ENCODE measurements around the gene KLF6. TPM values are rescaled to one million over a fixed set of nuclear protein-coding genes. Genes with fewer than 3 reads are reported as not detected.

KLF6 gene
- total RNA-seq, 2 experiments from 2014 or later = 19.2 to 43.0 TPM

- H3K27ac ChIP-seq (ENCODE audit: low read depth, low read length, poor library complexity, severe bottlenecking) = no peak overlapping the region
- CTCF ChIA-PET (ENCODE audit: unreplicated experiment) = interaction anchor here (0.5 kb wide), 1 partner anchor 213 kb away, joined by 3 read pairs; no protein-coding TSS in a partner anchor
- no peak for TF ChIP-seq EZH2phosphoT487 (IDR thresholded peaks at IDR 0.05; ENCODE audit: borderline replicate concordance, low read depth, low read length)
- TF ChIP-seq CTCF (conservative IDR thresholded peaks at IDR 0.05; ENCODE audit: low read length) = no peak
- POLR2A ChIA-PET = interaction anchor here (0.7 to 1.7 kb wide), 3 partner anchors 21 to 591 kb away, joined by 3 to 5 read pairs (median 4); partner anchors contain the start of genes KLF6 and PITRM1
- no peak overlapping the region for H2AFZ ChIP-seq (ENCODE audit: low read length)
- H3K4me2 ChIP-seq (ENCODE audit: low read length) = no peak overlapping the region
- no peaks in the 10 kb centered on the region for H3K9me2 ChIP-seq (ENCODE audit: insufficient read depth, low read length)
- no peak overlapping the region for H3K4me3 ChIP-seq (ENCODE audit: low read depth, low read length, poor library complexity, severe bottlenecking)
- no peaks in the 10 kb centered on the region for H3K36me3 ChIP-seq (ENCODE audit: insufficient read depth, low read length)
- intact Hi-C loops (cut with micrococcal nuclease; ENCODE audit: unreplicated experiment) = loop anchor here (5.0 kb wide), 1 partner anchor 142 kb away; no protein-coding TSS in a partner anchor
- no peaks in the 10 kb centered on the region for H3K79me2 ChIP-seq (ENCODE audit: insufficient read depth, low read depth, low read length)
- H4K20me1 ChIP-seq (ENCODE audit: insufficient read depth, low read length) = no peaks in the 10 kb centered on the region
- no peaks in the 10 kb centered on the region for H3K9me3 ChIP-seq (ENCODE audit: low read length)
- DNase-seq (ENCODE audit: low spot score) = no peak
- H3K4me1 ChIP-seq (ENCODE audit: insufficient read depth, low read length, poor library complexity, severe bottlenecking) = peaks cover 41% of the 10 kb centered on the region
- no TSS peak for BruUV-seq (replicated peaks)
Measured at GRCh38 chr10:3763852-3764625, 21.0 kb downstream of the KLF6 start.

GRCh38 chr10:3763035-3763456 is 22.0 kb downstream of the KLF6 start:
- H3K4me3 ChIP-seq (ENCODE audit: low read depth, low read length, poor library complexity, severe bottlenecking) = no peak overlapping the region
- DNase-seq (ENCODE audit: low spot score) = no peak
- no peak overlapping the region for H3K4me2 ChIP-seq (ENCODE audit: low read length)
- CTCF ChIA-PET (ENCODE audit: unreplicated experiment) = interaction anchor here (0.5 kb wide), 1 partner anchor 212 kb away, joined by 3 read pairs; no protein-coding TSS in a partner anchor
- no peak overlapping the region for H2AFZ ChIP-seq (ENCODE audit: low read length)
- intact Hi-C loops (cut with micrococcal nuclease; ENCODE audit: unreplicated experiment) = loop anchor here (5.0 kb wide), 1 partner anchor 141 kb away; no protein-coding TSS in a partner anchor
- no peak overlapping the region for H3K27ac ChIP-seq (ENCODE audit: low read depth, low read length, poor library complexity, severe bottlenecking)
- H3K9me2 ChIP-seq (ENCODE audit: insufficient read depth, low read length) = no peaks in the 10 kb centered on the region
- no peaks in the 10 kb centered on the region for H3K9me3 ChIP-seq (ENCODE audit: low read length)
- peaks cover 47% of the 10 kb centered on the region for H3K4me1 ChIP-seq (ENCODE audit: insufficient read depth, low read length, poor library complexity, severe bottlenecking)
- no peaks in the 10 kb centered on the region for H4K20me1 ChIP-seq (ENCODE audit: insufficient read depth, low read length)
- no peaks in the 10 kb centered on the region for H3K79me2 ChIP-seq (ENCODE audit: insufficient read depth, low read depth, low read length)
- POLR2A ChIA-PET = interaction anchor here (0.8 kb wide), 1 partner anchor 104 kb away, joined by 3 read pairs; no protein-coding TSS in a partner anchor
- H3K36me3 ChIP-seq (ENCODE audit: insufficient read depth, low read length) = no peaks in the 10 kb centered on the region
- no TSS peak for BruUV-seq (replicated peaks)
- TF ChIP-seq EZH2phosphoT487 (IDR thresholded peaks at IDR 0.05; ENCODE audit: borderline replicate concordance, low read depth, low read length) (no peak), CTCF (conservative IDR thresholded peaks at IDR 0.05; ENCODE audit: low read length) (no peak)
